H9 (cell line): ENCODE data around the gene TBC1D8. TPM values are rescaled to one million over a fixed set of nuclear protein-coding genes. Genes with fewer than 3 reads are reported as not detected.

Experiments
- DNase-seq: peaks from one replicate; pipeline ENCODE4 v3.0.0-alpha.2; 2017
- H2AFZ ChIP-seq: one replicate; pipeline ENCODE4 v1.6.1; 2013; ENCODE audit warnings: mild to moderate bottlenecking, low read length, control low read depth, moderate library complexity
- H2AK5ac ChIP-seq: 2 replicates; pipeline ENCODE4 v1.6.1; 2013; ENCODE audit warnings: low read length, control low read depth, mixed read lengths; ENCODE audit not compliant: insufficient read length
- H2BK120ac ChIP-seq: one replicate; pipeline ENCODE4 v1.6.1; 2013; ENCODE audit warnings: low read depth, mild to moderate bottlenecking, low read length, control low read depth, inconsistent platforms; ENCODE audit not compliant: poor library complexity, severe bottlenecking
- H2BK12ac ChIP-seq: 2 replicates; pipeline ENCODE4 v1.6.1; 2013; ENCODE audit warnings: low read length, control low read depth, mixed read lengths, low read depth; ENCODE audit not compliant: insufficient read length
- H2BK15ac ChIP-seq: 2 replicates; pipeline ENCODE4 v1.6.1; 2013; ENCODE audit warnings: low read depth, low read length, control low read depth
- H2BK20ac ChIP-seq: one replicate; pipeline ENCODE4 v1.6.1; 2013; ENCODE audit warnings: low read depth, mild to moderate bottlenecking, low read length, control low read depth, inconsistent platforms; ENCODE audit not compliant: poor library complexity, severe bottlenecking
- H2BK5ac ChIP-seq: 2 replicates; pipeline ENCODE4 v1.6.1; 2013; ENCODE audit warnings: low read length, control low read depth, mixed read lengths; ENCODE audit not compliant: insufficient read length
- H3K14ac ChIP-seq: 2 replicates; pipeline ENCODE4 v1.6.1; 2013; ENCODE audit warnings: low read length, control low read depth; ENCODE audit not compliant: insufficient read depth
- H3K18ac ChIP-seq: 2 replicates; pipeline ENCODE4 v1.6.1; 2013; ENCODE audit warnings: low read depth, mild to moderate bottlenecking, mixed read lengths, low read length, control low read depth; ENCODE audit not compliant: insufficient read length
- H3K23ac ChIP-seq: 2 replicates; pipeline ENCODE4 v1.6.1; 2013; ENCODE audit warnings: low read length, control low read depth, mixed read lengths, low read depth; ENCODE audit not compliant: insufficient read length
- H3K23me2 ChIP-seq: 2 replicates; pipeline ENCODE4 v1.6.1; 2013; ENCODE audit warnings: low read depth, mild to moderate bottlenecking, mixed read lengths, low read length, control low read depth; ENCODE audit not compliant: insufficient read length, poor library complexity, severe bottlenecking
- H3K27ac ChIP-seq: 2 replicates; pipeline ENCODE4 v1.5.1; 2013; ENCODE audit warnings: low read length, control low read depth, mixed read lengths, low read depth; ENCODE audit not compliant: insufficient read length
- H3K27me3 ChIP-seq: 2 replicates; pipeline ENCODE4 v1.6.1; 2013; ENCODE audit warnings: low read length, control low read depth, inconsistent platforms; ENCODE audit not compliant: insufficient read depth
- H3K4ac ChIP-seq: 2 replicates; pipeline ENCODE4 v1.6.1; 2013; ENCODE audit warnings: low read depth, mild to moderate bottlenecking, control low read depth, inconsistent platforms, low read length, moderate library complexity
- H3K4me1 ChIP-seq: 2 replicates; pipeline ENCODE4 v1.6.1; 2013; ENCODE audit warnings: low read length, control low read depth, inconsistent platforms; ENCODE audit not compliant: insufficient read depth
- H3K4me2 ChIP-seq: 2 replicates; pipeline ENCODE4 v1.6.1; 2013; ENCODE audit warnings: low read length, control low read depth, mixed read lengths; ENCODE audit not compliant: insufficient read length, insufficient read depth
- H3K56ac ChIP-seq: 2 replicates; pipeline ENCODE4 v1.6.1; 2013; ENCODE audit warnings: low read depth, mild to moderate bottlenecking, mixed read lengths, low read length, control low read depth; ENCODE audit not compliant: insufficient read length
- H3K79me1 ChIP-seq: 2 replicates; pipeline ENCODE4 v1.6.1; 2013; ENCODE audit warnings: low read depth, mild to moderate bottlenecking, moderate library complexity, low read length, control low read depth, inconsistent platforms; ENCODE audit not compliant: insufficient read depth, poor library complexity, severe bottlenecking
- H3K79me2 ChIP-seq: 2 replicates; pipeline ENCODE4 v1.6.1; 2013; ENCODE audit warnings: low read length, control low read depth, inconsistent platforms; ENCODE audit not compliant: insufficient read depth
- H3K9ac ChIP-seq: 2 replicates; pipeline ENCODE4 v1.6.1; 2013; ENCODE audit warnings: low read length, control low read depth, mixed read lengths; ENCODE audit not compliant: insufficient read length; ENCODE audit errors: extremely low read depth
- H3K9me3 ChIP-seq: one replicate; pipeline ENCODE4 v1.6.1; 2013; ENCODE audit warnings: low read depth, low read length, inconsistent platforms; ENCODE audit not compliant: control insufficient read depth
- H3T11ph ChIP-seq: one replicate; pipeline ENCODE4 v1.6.1; 2013; ENCODE audit warnings: mild to moderate bottlenecking, low read length, control low read depth, inconsistent platforms
- H4K20me1 ChIP-seq: one replicate; pipeline ENCODE4 v1.6.1; 2013; ENCODE audit not compliant: control insufficient read depth, insufficient read length, insufficient read depth
- H4K5ac ChIP-seq: 2 replicates; pipeline ENCODE4 v1.6.1; 2013; ENCODE audit warnings: low read depth, mild to moderate bottlenecking, mixed read lengths, low read length, control low read depth; ENCODE audit not compliant: insufficient read length
- H4K8ac ChIP-seq: replicated peaks from 2 replicates; pipeline ENCODE4 v1.6.1; 2013; ENCODE audit warnings: low read length, control low read depth, mixed read lengths, low read depth; ENCODE audit not compliant: insufficient read length
- H4K91ac ChIP-seq: 2 replicates; pipeline ENCODE4 v1.6.1; 2013; ENCODE audit warnings: low read depth, mild to moderate bottlenecking, moderate library complexity, mixed read lengths, low read length, control low read depth; ENCODE audit not compliant: insufficient read length
- H3K27ac Mint-ChIP-seq, 3 experiments: 2 replicates in 2 of 3; 3 replicates in 1 of 3; pipeline ENCODE4 v1.8.0; 2020 to 2021; ENCODE audit warnings: mixed read lengths in 3 of 3, mild to moderate bottlenecking in 1 of 3, moderate library complexity in 1 of 3
- H3K27me3 Mint-ChIP-seq: 2 replicates; pipeline ENCODE4 v1.8.0; 2021; ENCODE audit warnings: low read depth, mild to moderate bottlenecking, moderate library complexity, mixed read lengths
- H3K36me3 Mint-ChIP-seq, 3 experiments: 2 replicates in 2 of 3; 3 replicates in 1 of 3; pipeline ENCODE4 v1.8.0; 2020 to 2021; ENCODE audit warnings: low read depth in 3 of 3, mixed read lengths in 3 of 3; ENCODE audit not compliant: insufficient read depth in 1 of 3
- H3K4me1 Mint-ChIP-seq, 2 experiments: 2 replicates each; pipeline ENCODE4 v1.8.0; 2020; ENCODE audit warnings: mixed read lengths in 2 of 2
- H3K4me3 Mint-ChIP-seq, 2 experiments: 2 replicates in 1 of 2; 3 replicates in 1 of 2; pipeline ENCODE4 v1.8.0; 2020 to 2021; ENCODE audit warnings: mild to moderate bottlenecking in 2 of 2, mixed read lengths in 2 of 2, moderate library complexity in 1 of 2
- H3K9me3 Mint-ChIP-seq, 2 experiments: 2 replicates in 1 of 2; 3 replicates in 1 of 2; pipeline ENCODE4 v1.8.0; 2020; ENCODE audit warnings: mild to moderate bottlenecking in 2 of 2, mixed read lengths in 2 of 2, moderate library complexity in 1 of 2
- CTCF ChIP-seq: fragments of 200-600 bp; sonication (generic); conservative IDR thresholded peaks from 3 replicates; pipeline ENCODE4 v1.8.0; 2021; ENCODE audit warnings: antibody characterized with exemption, mild to moderate bottlenecking
- WGBS: extraction: QIAGEN DNeasy Blood & Tissue Kit; methylation state at CpG from one replicate; pipeline ENCODE4 v1.1.7; 2013; ENCODE audit warnings: missing lambda C conversion rate, low lambda C conversion rate, mixed read lengths; ENCODE audit not compliant: insufficient read length; ENCODE audit errors: extremely low coverage; 5-methylcytosine and 5-hydroxymethylcytosine counted together
- total RNA-seq: library from RNA; stranded (reverse); gene quantifications from 2 replicates; pipeline ENCODE4 v1.2.1, GENCODE V29; 2021

Gene TBC1D8
- total RNA-seq, 1 experiment from 2014 or later: 16.6 TPM

GRCh38 chr2:101197215-101197745 lies 46.1 kb upstream of the TBC1D8 start:
- Histone ChIP-seq H2AFZ (no peak overlapping the region), H3K18ac (no peak overlapping the region), H2BK5ac (no peak overlapping the region), H3K79me1 (no peaks in the 10 kb centered on the region), H2BK12ac (no peak overlapping the region), H3K23ac (no peak overlapping the region), H3K27ac (no peak overlapping the region), H3K27me3 (no peaks in the 10 kb centered on the region), H4K91ac (no peak overlapping the region), H4K5ac (no peak overlapping the region), H4K20me1 (no peaks in the 10 kb centered on the region), H3K4me2 (no peak overlapping the region), H2AK5ac (no peak overlapping the region), H3K79me2 (no peaks in the 10 kb centered on the region), H3K4ac (no peak overlapping the region), H3T11ph (no peak overlapping the region), H2BK15ac (no peak overlapping the region), H3K9ac (no peak overlapping the region), H3K4me1 (no peaks in the 10 kb centered on the region), H3K14ac (no peak overlapping the region), H2BK20ac (no peak overlapping the region), H2BK120ac (no peak overlapping the region), H4K8ac (no peak overlapping the region), H3K56ac (no peak overlapping the region), H3K23me2 (no peaks in the 10 kb centered on the region), H3K9me3 (no peaks in the 10 kb centered on the region)
- no peak for DNase-seq
- Mint-ChIP-seq H3K9me3 (no peaks in the 10 kb centered on the region), H3K36me3 (no peaks in the 10 kb centered on the region), H3K4me3 (no peak overlapping the region), H3K27me3 (no peaks in the 10 kb centered on the region; the same call in none of the 2 replicates), H3K27ac (no peak overlapping the region; a peak in 1 of 7 replicates), H3K4me1 (peaks cover 7 to 11% of the 10 kb centered on the region in 2 experiments; a peak in 3 of 4 replicates)
- no CpG with 5 or more reads among the region's 1 CpG for WGBS
- TF ChIP-seq CTCF: peak; percentile 35; the same call in 1 of the 3 replicates
